ENCODE measurements around the gene ASCL5. TPM values are rescaled to one million over a fixed set of nuclear protein-coding genes. Genes with fewer than 3 reads are reported as not detected.

Gene ASCL5
- total RNA-seq, 1 experiment from 2014 or later: 0.31 TPM

- Mint-ChIP-seq H3K27me3 (ENCODE audit: low read depth) (no peaks in the 10 kb centered on the region), H3K9me3 (no peaks in the 10 kb centered on the region), H3K36me3 (peaks cover 58% of the 10 kb centered on the region), H3K4me1 (no peaks in the 10 kb centered on the region), H3K27ac (no peak overlapping the region), H3K4me3 (no peak overlapping the region)
- DNase-seq (ENCODE audit: low spot score): no peak
- ChIA-PET POLR2A (no interaction called here), CTCF (interaction anchor here (0.9 to 1.1 kb wide), 2 partner anchors 22 to 55 kb away, joined by 3 read pairs; no protein-coding TSS in a partner anchor)
- 0 out of 2 replicates have a peak, but pooled peaks have one; percentile 16 for ATAC-seq
- no peak for TF ChIP-seq MYBL2 (CRISPR knock-in tag; IDR thresholded peaks at IDR 0.05)
- no peak for TF ChIP-seq FOXP1 (CRISPR knock-in tag; IDR thresholded peaks at IDR 0.05; ENCODE audit: borderline replicate concordance)
- TF ChIP-seq USF2 (CRISPR knock-in tag; IDR thresholded peaks at IDR 0.05): no peak
- TF ChIP-seq SP1 (CRISPR knock-in tag; conservative IDR thresholded peaks at IDR 0.05): no peak
- no peak for TF ChIP-seq CREB1 (CRISPR knock-in tag; IDR thresholded peaks at IDR 0.05)
- TF ChIP-seq ZNF263 (CRISPR knock-in tag; IDR thresholded peaks at IDR 0.05; ENCODE audit: low read depth): no peak
Measured at GRCh38 chr1:201141418-201141817, 14.4 kb upstream of the ASCL5 start.

- ATAC-seq (no peak), DNase-seq (ENCODE audit: low spot score) (no peak)
- no peak for TF ChIP-seq TP53 (CRISPR knock-in tag; IDR thresholded peaks at IDR 0.05)
- no peak for TF ChIP-seq ZBTB43 (CRISPR knock-in tag; IDR thresholded peaks at IDR 0.05)
- TF ChIP-seq FOXP1 (CRISPR knock-in tag; IDR thresholded peaks at IDR 0.05; ENCODE audit: borderline replicate concordance): no peak
- no peak for TF ChIP-seq ZNF281 (CRISPR knock-in tag; IDR thresholded peaks at IDR 0.05)
- TF ChIP-seq ZNF219 (CRISPR knock-in tag; IDR thresholded peaks at IDR 0.05; ENCODE audit: borderline replicate concordance): no peak
- no peak for TF ChIP-seq IRF2 (CRISPR knock-in tag; IDR thresholded peaks at IDR 0.05; ENCODE audit: borderline replicate concordance, low read depth)
- CTCF ChIA-PET: interaction anchor here (1.1 kb wide), 1 partner anchor 22 kb away, joined by 3 read pairs; no protein-coding TSS in a partner anchor
- peaks cover 54% of the 10 kb centered on the region for H3K36me3 Mint-ChIP-seq
- H3K4me1 Mint-ChIP-seq: no peaks in the 10 kb centered on the region
- H3K27ac Mint-ChIP-seq: no peak overlapping the region
- no peaks in the 10 kb centered on the region for H3K27me3 Mint-ChIP-seq (ENCODE audit: low read depth)
- POLR2A ChIA-PET: no interaction called here
- no peaks in the 10 kb centered on the region for H3K9me3 Mint-ChIP-seq
- H3K4me3 Mint-ChIP-seq: no peak overlapping the region
Measured at GRCh38 chr1:201140941-201141260, 13.9 kb upstream of the ASCL5 start.

GRCh38 chr1:201140235-201140940 lies 13.4 kb upstream of the ASCL5 start:
- no peak for ATAC-seq
- H3K9me3 Mint-ChIP-seq: no peaks in the 10 kb centered on the region
- H3K27me3 Mint-ChIP-seq (ENCODE audit: low read depth): no peaks in the 10 kb centered on the region
- H3K4me1 Mint-ChIP-seq: no peaks in the 10 kb centered on the region
- peaks cover 54% of the 10 kb centered on the region for H3K36me3 Mint-ChIP-seq
- CTCF ChIA-PET: no interaction called here
- H3K4me3 Mint-ChIP-seq: no peak overlapping the region
- no peak overlapping the region for H3K27ac Mint-ChIP-seq
- POLR2A ChIA-PET: no interaction called here
- DNase-seq (ENCODE audit: low spot score): no peak
- no peak for TF ChIP-seq FOXP1 (CRISPR knock-in tag; IDR thresholded peaks at IDR 0.05; ENCODE audit: borderline replicate concordance)
- no peak for TF ChIP-seq NFE2L1 (CRISPR knock-in tag; IDR thresholded peaks at IDR 0.05)
- TF ChIP-seq SMAD3 (CRISPR knock-in tag; IDR thresholded peaks at IDR 0.05; ENCODE audit: borderline replicate concordance): no peak
- no peak for TF ChIP-seq IRF1 (CRISPR knock-in tag; IDR thresholded peaks at IDR 0.05)
- TF ChIP-seq NR1H2 (CRISPR knock-in tag; IDR thresholded peaks at IDR 0.05): no peak
- no peak for TF ChIP-seq AR (CRISPR knock-in tag; IDR thresholded peaks at IDR 0.05)
- no peak for TF ChIP-seq RELA (CRISPR knock-in tag; IDR thresholded peaks at IDR 0.05; ENCODE audit: borderline replicate concordance)
- no peak for TF ChIP-seq NFYB (CRISPR knock-in tag; conservative IDR thresholded peaks at IDR 0.05; ENCODE audit: low read depth)
- TF ChIP-seq HMGXB4 (CRISPR knock-in tag; IDR thresholded peaks at IDR 0.05): no peak
- TF ChIP-seq ZNF263 (CRISPR knock-in tag; IDR thresholded peaks at IDR 0.05; ENCODE audit: low read depth): no peak
- TF ChIP-seq SOX15 (CRISPR knock-in tag; IDR thresholded peaks at IDR 0.05): no peak
- TF ChIP-seq ZNF423 (CRISPR knock-in tag; IDR thresholded peaks at IDR 0.05): no peak

All from WTC11 (cell line).